ENCODE measurements around the gene KREMEN2. TPM values are rescaled to one million over a fixed set of nuclear protein-coding genes. Genes with fewer than 3 reads are reported as not detected.

KREMEN2 gene
- total RNA-seq, 1 experiment from 2014 or later: 8.4 TPM

- H2AFZ ChIP-seq: no peak overlapping the region
- H3K9me3 ChIP-seq (ENCODE audit: insufficient read depth, low read depth): no peaks in the 10 kb centered on the region
- H3K9me2 ChIP-seq (ENCODE audit: insufficient read depth): no peaks in the 10 kb centered on the region
- peak overlapping the region; percentile 67 for H3K27ac ChIP-seq
- no peaks in the 10 kb centered on the region for H3K36me3 ChIP-seq (ENCODE audit: low read depth)
- TF ChIP-seq CTCF (conservative IDR thresholded peaks at IDR 0.05): no peak
- TF ChIP-seq EZH2 (IDR thresholded peaks at IDR 0.05; ENCODE audit: low read depth): no peak
- peaks cover 76% of the 10 kb centered on the region for H3F3A ChIP-seq (ENCODE audit: insufficient read depth, low read depth)
- DNase-seq: peak; percentile 94 to 98
- H3K79me2 ChIP-seq (ENCODE audit: low read depth): peaks cover 19% of the 10 kb centered on the region
- H3K4me2 ChIP-seq: peak overlapping the region; percentile 72
- no TSS peak for BruUV-seq (replicated peaks)
- H3K4me1 ChIP-seq (replicated peaks; ENCODE audit: insufficient read depth): peaks cover 90% of the 10 kb centered on the region
- CTCF ChIA-PET: interaction anchor here (0.5 to 1.9 kb wide), 5 partner anchors 12 to 46 kb away, joined by 3 to 5 read pairs (median 5); partner anchors contain the start of gene KREMEN2
- intact Hi-C loops (cut with micrococcal nuclease; ENCODE audit: unreplicated experiment): loop anchor here (1.0 kb wide), 1 partner anchor 11 kb away; the partner anchor contains the start of gene TNFRSF12A
- POLR2A ChIA-PET (ENCODE audit: unreplicated experiment): interaction anchor here (0.5 to 2.0 kb wide), 6 partner anchors 11 to 1378 kb away, joined by 4 to 34 read pairs (median 5); partner anchors contain the start of genes RPS2 and TNFRSF12A
- H3K4me3 ChIP-seq: peak overlapping the region; percentile 22; the same call in 1 of the 2 replicates
- H3K27me3 ChIP-seq (ENCODE audit: insufficient read depth, low read depth): no peaks in the 10 kb centered on the region
- H4K20me1 ChIP-seq (ENCODE audit: insufficient read depth): no peaks in the 10 kb centered on the region
These were observed 45.7 kb downstream of the KREMEN2 start for GRCh38 chr16:3009568-3010390.

- peak overlapping the region; percentile 67 for H3K27ac ChIP-seq
- no peaks in the 10 kb centered on the region for H3K27me3 ChIP-seq (ENCODE audit: insufficient read depth, low read depth)
- H3K9me3 ChIP-seq (ENCODE audit: insufficient read depth, low read depth): no peaks in the 10 kb centered on the region
- BruUV-seq (replicated peaks): no TSS peak
- intact Hi-C loops (cut with micrococcal nuclease; ENCODE audit: unreplicated experiment): loop anchor here (1.0 kb wide), 1 partner anchor 10 kb away; the partner anchor contains the start of gene TNFRSF12A
- H3K36me3 ChIP-seq (ENCODE audit: low read depth): no peaks in the 10 kb centered on the region
- CTCF ChIA-PET: interaction anchor here (0.8 to 1.9 kb wide), 3 partner anchors 18 to 21 kb away, joined by 5 read pairs; no protein-coding TSS in a partner anchor
- peak overlapping the region; percentile 72 for H3K4me2 ChIP-seq
- DNase-seq: no peak
- 0 out of 2 replicates have a peak overlapping the region, but pooled peaks have one; percentile 18 for H3K4me3 ChIP-seq
- H3K4me1 ChIP-seq (replicated peaks; ENCODE audit: insufficient read depth): peaks cover 95% of the 10 kb centered on the region
- H3F3A ChIP-seq (ENCODE audit: insufficient read depth, low read depth): peaks cover 73% of the 10 kb centered on the region
- H3K9me2 ChIP-seq (ENCODE audit: insufficient read depth): no peaks in the 10 kb centered on the region
- peaks cover 19% of the 10 kb centered on the region for H3K79me2 ChIP-seq (ENCODE audit: low read depth)
- no peak overlapping the region for H2AFZ ChIP-seq
- TF ChIP-seq CTCF (conservative IDR thresholded peaks at IDR 0.05) (no peak), EZH2 (IDR thresholded peaks at IDR 0.05; ENCODE audit: low read depth) (no peak)
- POLR2A ChIA-PET (ENCODE audit: unreplicated experiment): interaction anchor here (0.5 to 2.0 kb wide), 5 partner anchors 10 to 1377 kb away, joined by 3 to 34 read pairs (median 5); partner anchors contain the start of gene TNFRSF12A
- no peaks in the 10 kb centered on the region for H4K20me1 ChIP-seq (ENCODE audit: insufficient read depth)
These were observed 46.4 kb downstream of the KREMEN2 start for GRCh38 chr16:3010510-3010909.

- Histone ChIP-seq H3K4me1 (replicated peaks; ENCODE audit: insufficient read depth) (peaks cover 78% of the 10 kb centered on the region), H3K79me2 (ENCODE audit: low read depth) (peaks cover 7% of the 10 kb centered on the region; the same call in 1 of the 2 replicates), H2AFZ (no peak overlapping the region), H3K27ac (peak overlapping the region; percentile 86), H3K27me3 (ENCODE audit: insufficient read depth, low read depth) (no peaks in the 10 kb centered on the region), H3K9me2 (ENCODE audit: insufficient read depth) (no peaks in the 10 kb centered on the region), H4K20me1 (ENCODE audit: insufficient read depth) (no peaks in the 10 kb centered on the region), H3F3A (ENCODE audit: insufficient read depth, low read depth) (peaks cover 75% of the 10 kb centered on the region), H3K4me3 (peak overlapping the region; percentile 37; the same call in 1 of the 2 replicates), H3K4me2 (peak overlapping the region; percentile 71), H3K36me3 (ENCODE audit: low read depth) (no peaks in the 10 kb centered on the region), H3K9me3 (ENCODE audit: insufficient read depth, low read depth) (no peaks in the 10 kb centered on the region)
- DNase-seq: peak in 1 of 2 experiments; percentile 71
- intact Hi-C loops (cut with micrococcal nuclease; ENCODE audit: unreplicated experiment): no loop called here
- BruUV-seq (replicated peaks): TSS peak; percentile 16
- POLR2A ChIA-PET (ENCODE audit: unreplicated experiment): interaction anchor here (0.8 to 1.8 kb wide), 3 partner anchors 9 to 21 kb away, joined by 7 to 29 read pairs (median 25); partner anchors contain the start of genes HCFC1R1, THOC6 and TNFRSF12A
- CTCF ChIA-PET: interaction anchor here (0.7 to 1.3 kb wide), 4 partner anchors 8 to 1241 kb away, joined by 3 to 5 read pairs (median 4); partner anchors contain the start of gene FLYWCH2
- TF ChIP-seq EZH2 (IDR thresholded peaks at IDR 0.05; ENCODE audit: low read depth) (no peak), CTCF (conservative IDR thresholded peaks at IDR 0.05) (no peak)
These were observed 48.2 kb downstream of the KREMEN2 start for GRCh38 chr16:3012246-3012645.

All from PC-9 (cell line).